ENCODE measurements around the gene BEND2.

The BEND2 gene

DNA sequence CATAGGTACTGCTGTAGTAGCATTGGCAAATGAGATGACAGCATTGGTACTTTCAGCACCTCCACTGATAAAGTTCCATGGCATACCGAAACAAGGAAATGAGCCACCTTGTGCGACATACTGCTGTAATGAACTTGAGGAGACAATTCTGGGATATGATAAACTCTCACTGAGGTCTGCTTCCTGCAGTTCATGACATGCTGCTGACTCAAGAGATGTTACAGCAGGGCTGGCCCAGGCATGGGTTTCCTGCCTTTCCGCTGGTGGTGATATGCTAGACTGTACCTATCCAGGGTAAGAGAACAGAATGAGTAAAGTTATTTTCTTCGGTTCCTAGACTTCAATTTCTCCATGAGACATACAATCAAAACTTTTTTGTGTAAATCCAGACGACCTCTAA is 17.1 kb downstream of the BEND2 start:
- POLR2A ChIA-PET: no interaction called here
- no peak for DNase-seq (ENCODE audit: extremely low spot score)
- CTCF ChIA-PET: no interaction called here
- TF ChIP-seq LEF1 (IDR thresholded peaks at IDR 0.05; ENCODE audit: borderline replicate concordance): no peak

DNA sequence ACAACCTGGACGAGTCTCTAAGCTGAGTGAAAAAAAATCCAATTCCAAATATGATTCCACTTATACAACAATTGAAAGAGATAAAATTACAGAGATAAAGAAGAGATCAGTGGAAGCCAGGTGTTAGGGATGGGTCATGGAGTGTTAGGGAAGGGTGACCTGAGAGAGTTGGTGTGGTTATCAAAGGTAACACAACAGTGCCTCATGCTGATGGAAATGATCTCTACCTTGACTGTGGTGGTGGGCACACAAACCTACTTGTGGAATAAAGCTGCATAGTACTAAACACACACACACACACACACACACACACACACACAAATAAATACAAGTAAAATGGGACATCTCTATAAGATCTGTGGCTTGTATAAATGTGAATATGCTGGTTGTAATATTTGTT is 26.0 kb downstream of the BEND2 start:
- POLR2A ChIA-PET: no interaction called here
- TF ChIP-seq BHLHE40 (IDR thresholded peaks at IDR 0.05; ENCODE audit: borderline replicate concordance): no peak
- TF ChIP-seq ELF4 (IDR thresholded peaks at IDR 0.05): no peak
- TF ChIP-seq FOXK2 (IDR thresholded peaks at IDR 0.05): no peak
- TF ChIP-seq SP1 (IDR thresholded peaks at IDR 0.05): no peak
- no peak for TF ChIP-seq HDGF (IDR thresholded peaks at IDR 0.05; ENCODE audit: borderline replicate concordance)
- TF ChIP-seq ARNT (IDR thresholded peaks at IDR 0.05): no peak
- TF ChIP-seq, protein P1, sequence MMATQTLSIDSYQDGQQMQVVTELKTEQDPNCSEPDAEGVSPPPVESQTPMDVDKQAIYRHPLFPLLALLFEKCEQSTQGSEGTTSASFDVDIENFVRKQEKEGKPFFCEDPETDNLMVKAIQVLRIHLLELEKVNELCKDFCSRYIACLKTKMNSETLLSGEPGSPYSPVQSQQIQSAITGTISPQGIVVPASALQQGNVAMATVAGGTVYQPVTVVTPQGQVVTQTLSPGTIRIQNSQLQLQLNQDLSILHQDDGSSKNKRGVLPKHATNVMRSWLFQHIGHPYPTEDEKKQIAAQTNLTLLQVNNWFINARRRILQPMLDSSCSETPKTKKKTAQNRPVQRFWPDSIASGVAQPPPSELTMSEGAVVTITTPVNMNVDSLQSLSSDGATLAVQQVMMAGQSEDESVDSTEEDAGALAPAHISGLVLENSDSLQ (IDR thresholded peaks at IDR 0.05): no peak
- TF ChIP-seq FOXM1 (IDR thresholded peaks at IDR 0.05; ENCODE audit: borderline replicate concordance): no peak
- TF ChIP-seq SUZ12 (IDR thresholded peaks at IDR 0.05): no peak
- TF ChIP-seq NFRKB (IDR thresholded peaks at IDR 0.05): no peak
- no peak for TF ChIP-seq L3MBTL2 (conservative IDR thresholded peaks at IDR 0.05)
- no peak for TF ChIP-seq TARDBP (IDR thresholded peaks at IDR 0.05)
- DNase-seq (ENCODE audit: extremely low spot score): no peak
- CTCF ChIA-PET: no interaction called here

DNA sequence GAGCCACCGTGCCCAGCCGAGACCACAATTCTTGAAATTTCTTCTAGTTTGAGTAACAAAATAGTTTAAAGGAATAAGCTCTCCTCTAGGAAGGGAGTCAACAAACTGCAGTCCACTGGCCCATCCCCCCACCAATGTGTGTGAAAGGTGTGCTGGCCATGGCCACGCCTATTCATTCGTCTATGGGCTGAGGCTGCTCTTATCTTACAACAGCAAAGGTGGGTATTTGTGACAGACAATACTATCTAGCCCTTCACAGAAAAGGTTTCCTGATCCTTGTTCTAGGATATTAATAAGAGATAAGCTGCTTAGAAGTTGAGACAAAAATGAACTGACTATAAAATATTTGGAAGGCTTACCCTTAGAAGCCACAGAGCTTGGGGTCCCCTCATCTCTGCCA is 41.2 kb downstream of the BEND2 start:
- ChIA-PET CTCF (no interaction called here), POLR2A (no interaction called here)
- TF ChIP-seq FOXM1 (IDR thresholded peaks at IDR 0.05; ENCODE audit: borderline replicate concordance): no peak
- no peak for TF ChIP-seq ELF4 (IDR thresholded peaks at IDR 0.05)
- no peak for TF ChIP-seq CTBP1 (IDR thresholded peaks at IDR 0.05; ENCODE audit: borderline replicate concordance)
- TF ChIP-seq HDGF (IDR thresholded peaks at IDR 0.05; ENCODE audit: borderline replicate concordance): no peak
- TF ChIP-seq BHLHE40 (IDR thresholded peaks at IDR 0.05; ENCODE audit: borderline replicate concordance): no peak
- no peak for DNase-seq (ENCODE audit: extremely low spot score)

DNA sequence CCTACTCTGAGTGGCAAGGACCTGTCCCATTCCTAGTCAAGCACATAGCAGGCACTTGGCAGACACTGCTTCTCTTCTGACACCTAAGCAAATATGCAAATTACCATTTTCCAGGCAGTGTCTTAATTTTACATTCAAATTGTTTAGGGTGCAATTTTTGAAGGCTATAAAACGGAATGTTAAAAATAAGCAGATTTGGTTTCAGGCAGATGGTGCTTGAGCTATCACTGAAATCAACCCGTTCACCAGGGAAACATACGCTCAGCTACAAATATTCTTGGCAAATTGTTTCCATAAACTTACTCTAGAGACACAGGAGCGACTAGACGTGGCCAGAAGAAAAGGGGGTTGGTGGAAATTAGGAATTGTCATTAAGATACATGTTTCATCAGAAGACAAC is 45.7 kb downstream of the BEND2 start:
- ChIA-PET CTCF (interaction anchor here (0.6 kb wide), 1 partner anchor 1129 kb away, joined by 5 read pairs; no protein-coding TSS in a partner anchor), POLR2A (interaction anchor here (0.7 kb wide), 1 partner anchor 9 kb away, joined by 3 read pairs; no protein-coding TSS in a partner anchor)
- TF ChIP-seq ELF4 (IDR thresholded peaks at IDR 0.05) (no peak), FOXA1 (IDR thresholded peaks at IDR 0.05) (no peak), FOXK2 (IDR thresholded peaks at IDR 0.05) (no peak), ARNT (IDR thresholded peaks at IDR 0.05) (no peak), ZNF384 (IDR thresholded peaks at IDR 0.05) (no peak), TARDBP (IDR thresholded peaks at IDR 0.05) (no peak)
- TF ChIP-seq, protein P1 (IDR thresholded peaks at IDR 0.05): no peak
- no peak for DNase-seq (ENCODE audit: extremely low spot score)

DNA sequence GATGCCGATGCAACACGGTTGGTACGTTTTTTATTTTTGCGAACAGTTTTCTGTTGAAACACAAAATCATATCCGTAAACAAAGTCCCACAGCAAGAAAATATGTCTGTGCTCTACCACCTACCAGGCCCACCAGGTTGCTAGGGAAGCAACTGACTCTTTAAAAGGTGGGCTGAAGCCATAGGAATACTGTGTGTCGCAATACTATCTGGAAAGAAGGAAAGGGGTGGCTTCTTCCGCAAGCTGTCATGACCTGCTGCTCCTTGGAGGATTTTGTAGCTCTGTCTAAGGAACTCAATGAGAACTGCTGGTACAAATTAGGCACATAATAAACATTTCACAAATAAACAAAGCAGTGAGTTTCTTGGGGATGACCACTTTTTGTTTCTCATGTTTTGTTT is 46.5 kb downstream of the BEND2 start:
- DNase-seq (ENCODE audit: extremely low spot score): no peak
- POLR2A ChIA-PET: no interaction called here
- TF ChIP-seq CTBP1 (IDR thresholded peaks at IDR 0.05; ENCODE audit: borderline replicate concordance) (no peak), ELF4 (IDR thresholded peaks at IDR 0.05) (no peak), L3MBTL2 (conservative IDR thresholded peaks at IDR 0.05) (no peak), SUZ12 (IDR thresholded peaks at IDR 0.05) (no peak), FOXK2 (IDR thresholded peaks at IDR 0.05) (no peak)
- CTCF ChIA-PET: interaction anchor here (0.7 kb wide), 1 partner anchor 8 kb away, joined by 3 read pairs; no protein-coding TSS in a partner anchor

DNA sequence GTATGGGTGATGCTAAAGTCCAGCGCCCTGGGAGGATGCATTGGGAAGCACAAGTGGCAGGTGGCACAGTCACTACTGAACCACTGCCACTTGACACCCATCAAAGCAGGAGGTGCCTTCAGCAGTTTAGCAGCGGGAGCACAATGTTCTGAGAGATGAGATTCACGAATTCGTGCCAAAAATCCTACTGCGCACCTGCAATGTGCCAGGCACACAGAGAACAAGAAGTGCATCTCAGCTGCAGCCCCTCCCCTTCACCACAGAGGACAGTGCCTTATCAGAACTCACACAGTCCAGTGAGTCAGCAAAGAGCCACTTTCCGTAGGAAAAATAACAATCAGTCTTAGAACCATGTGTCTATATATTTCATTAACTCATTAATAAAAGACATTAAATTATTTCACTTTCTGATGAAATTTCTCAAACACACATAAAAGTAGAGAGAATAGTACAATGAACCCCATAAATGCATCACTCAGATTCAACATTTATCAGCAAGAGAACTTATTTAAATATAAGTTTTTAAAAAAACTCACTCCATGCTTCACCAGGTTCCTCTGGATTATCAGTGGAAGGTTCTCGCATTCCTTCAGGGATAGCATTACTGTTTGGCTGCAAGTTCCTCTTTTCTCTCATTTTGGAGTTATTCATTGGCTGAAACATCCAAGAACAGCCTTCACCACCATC is 47.0 kb downstream of the BEND2 start:
- ChIA-PET POLR2A (no interaction called here), CTCF (interaction anchor here (0.7 kb wide), 1 partner anchor 8 kb away, joined by 3 read pairs; no protein-coding TSS in a partner anchor)
- no peak for DNase-seq (ENCODE audit: extremely low spot score)
- TF ChIP-seq HDGF (IDR thresholded peaks at IDR 0.05; ENCODE audit: borderline replicate concordance) (no peak), FOXK2 (IDR thresholded peaks at IDR 0.05) (no peak)

DNA sequence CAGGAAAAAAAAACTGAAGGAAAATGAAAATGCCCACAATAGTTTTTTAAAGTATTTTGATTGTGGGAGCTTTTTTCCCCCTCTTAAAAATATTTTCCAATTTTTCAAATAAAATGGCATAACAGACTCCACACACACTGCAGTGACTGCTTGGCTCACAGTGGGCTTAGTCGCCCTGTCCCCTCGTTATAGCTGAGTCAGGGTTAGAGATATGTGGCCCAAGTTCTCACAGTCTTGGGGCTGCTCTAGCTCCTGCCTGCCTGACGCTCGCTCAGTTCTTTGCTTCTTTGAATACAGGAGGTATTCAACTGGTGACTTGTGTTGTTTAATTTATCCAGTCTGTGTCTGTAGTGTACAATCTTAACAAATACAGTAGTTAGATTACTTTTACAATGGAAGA is 47.7 kb downstream of the BEND2 start:
- DNase-seq (ENCODE audit: extremely low spot score): no peak
- TF ChIP-seq CTBP1 (IDR thresholded peaks at IDR 0.05; ENCODE audit: borderline replicate concordance) (no peak), FOXA1 (IDR thresholded peaks at IDR 0.05) (no peak), ELF4 (IDR thresholded peaks at IDR 0.05) (no peak), TARDBP (IDR thresholded peaks at IDR 0.05) (no peak), FOXK2 (IDR thresholded peaks at IDR 0.05) (no peak), LEF1 (IDR thresholded peaks at IDR 0.05; ENCODE audit: borderline replicate concordance) (no peak), FOXM1 (IDR thresholded peaks at IDR 0.05; ENCODE audit: borderline replicate concordance) (no peak), SP1 (IDR thresholded peaks at IDR 0.05) (no peak), ARNT (IDR thresholded peaks at IDR 0.05) (no peak), ZNF384 (IDR thresholded peaks at IDR 0.05) (no peak), NFRKB (IDR thresholded peaks at IDR 0.05) (no peak), L3MBTL2 (conservative IDR thresholded peaks at IDR 0.05) (no peak), HDGF (IDR thresholded peaks at IDR 0.05; ENCODE audit: borderline replicate concordance) (no peak), SUZ12 (IDR thresholded peaks at IDR 0.05) (no peak)
- TF ChIP-seq, protein P1 (IDR thresholded peaks at IDR 0.05): no peak
- ChIA-PET POLR2A (no interaction called here), CTCF (no interaction called here)
